Stimulated activated CD8-positive, alpha-beta memory T cell treated with anti-CD3 and anti-CD28 coated beads, Interleukin-12 subunit alpha, Interleukin-12 subunit beta, amount 100 ng/mL, for 4 hours (primary cell): Measurements from ENCODE around the gene SLC46A2.
A peak's percentile ranks its signal among the peaks of the same experiment; 100 is the strongest.

Source experiments
- DNase-seq: peaks from one replicate; pipeline ENCODE4 v3.0.0-alpha.2; 2020; ENCODE audit warnings: low read depth

SLC46A2 gene

GRCh38 chr9:112858005-112858404 lies 32.7 kb downstream of the SLC46A2 start:
- DNase-seq = no peak

DNA sequence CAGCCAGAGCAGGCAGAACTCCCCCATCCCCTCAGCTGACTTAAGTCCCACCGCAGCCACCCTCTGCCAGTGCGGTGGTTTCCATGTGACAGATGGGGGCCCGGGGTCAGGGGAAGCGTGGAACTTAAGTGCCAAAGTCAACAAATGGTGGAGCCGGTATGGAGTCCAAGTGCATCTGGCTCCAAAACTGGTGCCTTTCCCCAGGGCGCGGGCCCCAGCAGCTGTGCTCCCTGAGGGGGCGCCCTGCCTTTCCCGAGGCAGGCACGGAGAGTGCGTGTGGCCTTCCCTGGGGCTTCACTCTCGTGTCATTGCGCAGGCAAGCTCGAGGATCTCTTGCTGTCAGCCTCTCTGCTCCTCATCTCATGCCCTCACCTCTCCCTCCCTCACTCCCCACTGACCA lies 33.8 kb downstream of the SLC46A2 start:
- DNase-seq = no peak

- no peak for DNase-seq
These were observed 34.5 kb downstream of the SLC46A2 start for GRCh38 chr9:112856200-112856599.

DNA sequence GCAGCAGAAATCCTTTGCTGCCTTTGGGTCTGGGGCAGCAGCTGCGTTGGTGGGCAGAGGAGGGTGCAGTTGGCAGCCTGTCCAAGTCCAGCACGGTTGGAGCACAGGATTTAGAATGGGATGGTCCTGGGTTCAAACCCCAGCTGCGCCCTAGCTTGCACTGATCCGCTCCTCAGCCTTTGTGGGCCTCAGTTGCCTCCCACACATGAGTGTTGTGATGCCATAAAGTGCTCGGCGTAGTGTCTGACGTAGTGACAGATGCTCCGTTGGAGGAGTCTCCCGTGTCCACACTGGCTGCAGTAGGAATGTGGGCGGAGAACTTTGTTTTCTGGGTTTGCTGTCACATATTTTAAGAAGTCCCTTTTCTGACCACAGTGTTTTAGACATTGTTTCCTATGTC lies 36.0 kb downstream of the SLC46A2 start:
- DNase-seq = no peak

- no peak for DNase-seq
These were observed 36.6 kb downstream of the SLC46A2 start for GRCh38 chr9:112853882-112854585.

DNA sequence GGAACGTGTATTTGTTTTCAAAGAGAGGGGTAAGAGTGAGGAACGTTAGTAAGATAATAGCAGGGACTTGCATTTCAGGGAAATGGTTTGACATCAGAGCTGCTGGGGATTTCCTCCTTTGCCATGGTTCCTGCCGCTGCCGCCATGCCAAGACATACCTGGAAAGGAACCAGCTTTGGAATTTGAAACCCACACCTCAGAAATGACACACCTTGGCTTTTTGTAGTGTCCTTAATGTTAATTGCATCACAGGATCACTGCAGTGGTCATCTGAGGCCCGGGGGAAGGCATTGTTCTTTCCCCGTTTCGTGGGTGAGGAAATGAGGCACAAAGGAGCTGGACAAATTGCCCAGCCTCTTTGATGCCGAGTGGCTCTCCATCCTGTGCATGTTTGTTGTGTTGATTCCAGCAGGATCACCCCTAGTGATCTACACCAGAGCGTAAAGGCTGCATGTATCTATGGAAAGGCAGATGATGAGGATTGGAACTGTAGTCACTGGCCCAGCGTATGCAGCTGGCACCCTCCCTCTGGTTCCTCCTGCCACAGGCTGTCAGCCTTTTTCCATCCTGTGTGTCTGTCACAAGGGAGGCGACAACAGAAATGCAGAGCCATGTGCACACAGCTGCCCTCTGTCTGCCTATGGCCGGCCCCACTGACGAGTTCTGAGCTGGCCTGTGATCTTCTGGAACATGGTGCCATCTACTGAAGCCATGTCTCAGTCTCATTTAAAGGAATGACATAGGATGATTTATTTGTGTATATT lies 37.8 kb downstream of the SLC46A2 start:
- no peak for DNase-seq

GRCh38 chr9:112850840-112851239 lies 39.8 kb downstream of the SLC46A2 start:
- DNase-seq = no peak

DNA sequence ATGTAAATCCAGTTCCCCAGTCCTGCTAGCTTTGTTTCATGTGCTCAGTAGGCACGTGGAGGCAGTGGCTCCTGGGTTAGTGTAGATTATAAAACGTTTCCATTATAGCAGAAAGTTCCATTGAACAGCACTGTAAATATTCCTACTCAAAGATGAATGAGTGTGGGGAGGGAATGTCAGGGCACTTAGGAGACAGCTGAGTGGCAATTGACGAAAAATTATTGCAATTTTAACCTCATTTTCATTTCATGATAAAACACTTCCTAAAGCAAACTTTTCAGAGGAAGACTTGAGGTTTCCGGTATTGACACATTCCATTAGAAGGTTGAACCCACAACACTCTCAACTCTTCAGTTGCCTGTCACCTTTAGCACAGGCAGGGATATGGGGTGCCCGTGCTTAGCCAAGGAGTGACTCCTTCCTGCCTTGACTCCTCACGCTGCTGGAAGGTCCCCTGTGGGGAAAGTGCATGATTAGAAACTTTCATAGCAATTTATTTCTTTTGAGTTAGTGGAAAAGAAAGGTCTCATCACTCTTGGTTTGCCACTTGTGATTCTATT lies 41.2 kb downstream of the SLC46A2 start:
- no peak for DNase-seq

DNA sequence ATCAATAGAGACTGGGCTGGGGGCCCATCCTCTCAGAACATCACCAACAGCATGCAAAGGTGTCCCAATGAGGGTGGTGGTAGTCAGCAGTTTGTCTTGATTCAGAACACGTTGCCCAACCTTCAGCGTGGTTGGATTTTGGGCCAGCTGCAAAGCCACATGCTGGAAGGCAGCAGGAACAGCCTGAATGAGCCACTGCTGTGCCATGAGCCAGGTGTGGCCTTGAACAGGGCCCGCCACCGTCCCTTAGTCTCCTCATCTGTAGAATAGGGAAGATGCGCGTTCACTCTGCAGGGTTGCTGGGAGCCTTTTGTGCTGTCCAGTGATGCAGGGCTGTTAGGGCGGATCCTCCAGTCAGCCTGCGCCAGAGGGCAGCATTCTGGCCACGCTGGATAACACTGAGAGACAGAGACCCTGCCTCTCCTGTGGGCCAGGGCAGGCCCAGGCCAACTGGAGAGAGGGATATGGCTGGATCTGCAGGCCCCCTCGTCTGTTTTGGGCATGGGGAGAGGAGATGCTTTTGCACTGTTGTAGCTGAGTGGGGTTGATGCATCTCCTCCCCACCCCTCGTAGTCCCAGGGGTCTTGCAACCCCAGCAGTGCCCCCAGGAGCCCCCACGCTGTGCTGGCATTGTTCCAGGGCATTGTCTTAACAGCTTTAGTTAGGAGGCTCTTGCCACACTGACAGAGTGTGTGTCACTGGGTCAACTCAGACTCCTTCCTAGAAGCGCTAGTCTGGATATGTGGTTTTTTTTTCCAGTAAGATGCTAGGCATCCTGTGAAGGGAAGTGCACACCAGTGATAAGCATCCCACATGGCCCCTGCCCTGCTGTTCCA lies 42.1 kb downstream of the SLC46A2 start:
- no peak for DNase-seq

DNA sequence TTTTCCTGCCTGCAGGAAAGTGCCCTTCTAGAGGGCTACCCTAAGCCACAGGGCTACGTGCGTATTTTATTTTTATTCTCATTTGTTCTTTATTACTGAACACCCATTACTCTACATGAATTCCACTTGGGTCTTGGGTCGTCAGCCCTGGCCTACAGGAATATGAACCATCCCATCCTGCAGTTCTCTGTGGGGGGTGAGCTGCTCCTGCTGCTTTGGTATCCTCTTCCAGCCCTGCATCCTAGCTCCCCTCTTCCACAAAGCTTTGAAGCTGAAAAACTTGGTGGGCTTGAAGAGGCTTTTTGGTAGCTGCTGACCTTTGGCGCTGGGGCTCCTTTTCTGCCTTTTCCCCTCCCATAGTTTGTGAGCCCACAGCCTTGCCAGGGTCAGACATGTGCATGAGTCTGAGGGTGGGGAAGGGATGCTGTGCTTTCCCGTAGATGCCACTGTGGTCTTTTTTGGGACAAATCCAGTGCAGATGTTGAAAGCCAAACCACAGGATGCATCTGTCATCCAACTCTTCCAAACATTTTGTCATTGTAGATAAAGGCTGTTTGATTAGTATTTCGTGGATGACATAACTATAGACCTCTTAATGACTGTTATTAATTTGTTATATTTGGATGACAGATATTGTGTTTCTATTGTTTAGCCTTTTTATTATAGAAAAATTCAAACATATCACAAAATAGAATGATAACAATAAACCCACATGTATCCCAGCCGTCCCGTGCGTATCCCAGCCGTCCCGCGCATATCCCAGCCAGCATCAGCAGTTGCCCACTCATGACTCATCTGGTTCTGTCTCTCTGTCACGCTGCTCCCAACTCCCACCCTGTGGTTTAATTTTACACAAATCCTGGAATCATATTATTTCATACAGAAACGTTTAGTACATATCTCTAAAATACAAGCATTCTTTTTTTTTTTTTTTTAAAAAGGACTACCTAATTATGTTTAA lies 43.9 kb downstream of the SLC46A2 start:
- no peak for DNase-seq

- DNase-seq = peak; percentile 46
These were observed 45.7 kb downstream of the SLC46A2 start for GRCh38 chr9:112844771-112845542.

DNA sequence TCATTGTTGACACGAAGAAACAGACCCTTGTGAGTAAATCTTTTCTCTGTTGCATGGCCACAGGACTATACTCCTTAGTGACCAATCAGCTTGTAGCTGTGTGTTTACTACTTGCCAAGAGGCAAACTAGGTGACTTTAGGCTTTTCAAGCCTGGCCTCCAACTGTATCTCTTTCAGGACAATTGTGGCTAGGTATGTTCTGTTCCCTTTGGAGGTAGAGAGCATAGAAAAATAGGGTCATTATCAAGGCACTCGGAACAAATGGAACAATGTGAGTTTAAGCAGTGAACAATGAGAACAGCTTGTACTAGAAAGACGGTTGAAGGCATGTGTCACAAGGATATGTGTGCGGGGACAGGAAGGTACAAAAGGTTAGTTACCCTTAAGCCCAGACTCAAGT lies 48.1 kb downstream of the SLC46A2 start:
- DNase-seq = no peak

- DNase-seq = no peak
These were observed 49.4 kb downstream of the SLC46A2 start for GRCh38 chr9:112841261-112841660.

DNA sequence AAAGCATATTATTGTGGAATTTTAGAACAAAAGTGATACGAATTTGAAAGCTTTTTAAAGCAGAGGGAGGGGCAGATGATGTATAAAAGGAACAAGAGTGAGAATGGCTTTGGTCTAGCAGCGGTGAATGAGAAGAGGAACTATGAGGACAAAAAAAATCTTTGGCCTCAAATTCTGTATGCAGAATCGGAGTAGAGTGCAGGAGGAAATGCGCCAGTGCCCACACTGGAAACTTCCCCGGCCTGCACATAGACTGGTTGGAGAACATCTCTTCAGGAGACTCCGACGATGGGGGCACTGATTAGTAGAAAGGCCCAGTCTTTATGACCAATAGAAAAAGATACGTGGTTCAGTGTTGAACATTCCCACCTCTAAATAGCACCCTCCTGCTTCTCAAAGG lies 51.3 kb downstream of the SLC46A2 start:
- no peak for DNase-seq

DNA sequence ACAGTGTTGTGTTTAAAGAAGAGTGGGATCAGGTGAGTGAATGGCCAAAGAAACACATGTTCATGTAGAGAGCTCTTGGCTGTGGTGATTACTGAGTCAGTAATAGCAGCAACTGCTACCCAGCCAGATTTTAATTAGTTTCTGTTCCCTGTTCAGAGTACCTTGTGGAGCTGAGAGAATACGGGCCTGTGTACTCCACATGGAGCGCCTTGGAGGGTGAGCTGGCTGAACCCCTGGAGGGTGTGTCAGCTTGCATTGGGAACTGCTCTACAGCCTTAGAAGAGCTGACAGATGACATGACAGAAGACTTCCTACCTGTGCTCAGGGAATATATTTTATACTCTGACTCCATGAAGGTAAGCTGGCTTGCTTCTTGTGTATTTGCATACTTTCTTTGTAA lies 52.3 kb downstream of the SLC46A2 start:
- no peak for DNase-seq

DNA sequence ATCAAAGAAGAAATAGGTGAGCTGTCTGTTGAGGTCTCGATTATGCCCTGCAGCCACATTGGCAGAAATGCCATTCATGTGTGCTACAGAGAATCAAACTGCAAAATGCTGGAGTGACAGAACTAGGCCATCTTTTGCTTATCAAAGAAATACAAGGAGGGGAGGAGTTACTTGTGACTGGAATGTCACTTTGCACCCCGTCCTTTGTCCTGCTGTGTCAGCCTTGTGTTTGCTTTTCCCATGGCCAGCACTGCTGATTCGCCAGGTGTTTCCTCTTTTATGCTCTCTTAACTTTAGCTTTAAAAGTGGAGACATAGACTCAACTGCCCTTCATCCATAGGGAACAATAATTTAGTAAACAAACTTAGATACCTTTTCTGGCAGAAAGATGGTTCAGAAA lies 54.3 kb downstream of the SLC46A2 start:
- no peak for DNase-seq

GRCh38 chr9:112833081-112833480 lies 57.6 kb downstream of the SLC46A2 start:
- DNase-seq = no peak

GRCh38 chr9:112831969-112832368 lies 58.7 kb downstream of the SLC46A2 start:
- DNase-seq = no peak

DNA sequence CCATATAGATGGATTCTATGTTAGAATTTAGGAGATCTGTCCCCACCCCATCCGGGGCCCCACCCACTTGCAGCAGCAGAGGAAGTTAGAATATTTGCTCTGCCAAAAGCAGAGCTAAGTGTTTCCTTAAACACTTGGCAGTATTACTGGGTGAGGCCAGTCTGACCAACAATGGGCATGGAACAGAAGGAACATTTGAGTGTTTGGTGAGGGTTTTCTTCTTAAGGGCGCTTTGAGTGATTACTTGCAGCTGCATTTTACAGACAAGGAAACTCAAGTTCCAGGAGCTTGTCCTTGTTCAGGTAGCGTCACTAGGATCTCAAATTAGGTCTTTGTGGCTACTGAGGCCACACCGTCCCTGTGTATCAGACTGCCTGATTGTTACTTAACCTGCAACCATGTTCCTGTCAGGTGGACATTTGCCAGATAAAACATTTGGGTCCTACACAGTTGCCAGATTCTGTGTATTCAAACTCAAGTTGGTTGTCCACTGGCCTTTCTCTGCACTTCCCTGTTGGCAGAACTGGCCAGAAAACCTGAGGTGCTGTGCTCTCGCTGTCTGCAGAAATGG lies 59.3 kb downstream of the SLC46A2 start:
- DNase-seq = no peak
